GM23338 (cell line): ENCODE results near the gene KIFC1. TPM values are rescaled to one million over a fixed set of nuclear protein-coding genes. Genes with fewer than 3 reads are reported as not detected.

ENCODE experiments used
- ATAC-seq: fragments of 200-7000 bp; cut with Tn5 transposase; 3 replicates; pipeline ENCODE4 v1.9.1; 2020
- DNase-seq: peaks from one replicate; pipeline ENCODE4 v3.0.0-alpha.2; 2015; ENCODE audit warnings: low spot score
- H2AFZ ChIP-seq: fragments of 200-600 bp; sonication (generic); 2 replicates; pipeline ENCODE4 v1.8.0; 2016; ENCODE audit warnings: antibody characterized with exemption, mild to moderate bottlenecking, moderate library complexity
- H3F3A ChIP-seq: fragments of 200-600 bp; sonication (generic); replicated peaks from 2 replicates; pipeline ENCODE4 v1.8.0; 2017; ENCODE audit warnings: antibody characterized with exemption, mixed run types, low read depth
- H3K27ac ChIP-seq: fragments of 200-600 bp; sonication (generic); 2 replicates; pipeline ENCODE4 v1.6.1; 2016; ENCODE audit warnings: low read depth
- H3K27me3 ChIP-seq: fragments of 200-600 bp; sonication (generic); 2 replicates; pipeline ENCODE4 v1.8.0; 2016; ENCODE audit warnings: mild to moderate bottlenecking, mixed run types, moderate library complexity; ENCODE audit not compliant: insufficient read depth
- H3K36me3 ChIP-seq: fragments of 200-600 bp; sonication (generic); 2 replicates; pipeline ENCODE4 v1.8.0; 2016; ENCODE audit warnings: mild to moderate bottlenecking; ENCODE audit not compliant: insufficient read depth
- H3K4me1 ChIP-seq: fragments of 200-600 bp; sonication (generic); 2 replicates; pipeline ENCODE4 v1.8.0; 2016; ENCODE audit warnings: mild to moderate bottlenecking, moderate library complexity; ENCODE audit not compliant: insufficient read depth
- H3K4me2 ChIP-seq: fragments of 200-600 bp; sonication (generic); 2 replicates; pipeline ENCODE4 v1.7.1; 2017; ENCODE audit warnings: mixed run types
- H3K4me3 ChIP-seq: fragments of 200-600 bp; sonication (generic); 2 replicates; pipeline ENCODE4 v1.6.1; 2016; ENCODE audit warnings: mixed run types
- H3K79me2 ChIP-seq: fragments of 200-600 bp; sonication (generic); replicated peaks from 2 replicates; pipeline ENCODE4 v1.8.0; 2017; ENCODE audit warnings: mild to moderate bottlenecking; ENCODE audit not compliant: insufficient read depth
- H3K9me2 ChIP-seq: fragments of 200-600 bp; sonication (generic); 2 replicates; pipeline ENCODE4 v1.8.0; 2017; ENCODE audit not compliant: insufficient read depth
- H4K20me1 ChIP-seq: fragments of 200-600 bp; sonication (generic); replicated peaks from 2 replicates; pipeline ENCODE4 v1.8.0; 2017; ENCODE audit warnings: mild to moderate bottlenecking; ENCODE audit not compliant: insufficient read depth
- H3K27ac Mint-ChIP-seq: 2 replicates; pipeline ENCODE4 v1.8.0; 2020; ENCODE audit warnings: inconsistent platforms, mild to moderate bottlenecking, moderate library complexity, mixed read lengths
- H3K27me3 Mint-ChIP-seq: 3 replicates; pipeline ENCODE4 v1.8.0; 2022; ENCODE audit warnings: low read depth, mild to moderate bottlenecking, moderate library complexity, mixed read lengths, inconsistent platforms; ENCODE audit not compliant: insufficient read depth, poor library complexity
- H3K36me3 Mint-ChIP-seq: 3 replicates; pipeline ENCODE4 v1.8.0; 2021; ENCODE audit warnings: low read depth, mild to moderate bottlenecking, inconsistent platforms, moderate library complexity, mixed read lengths
- H3K4me1 Mint-ChIP-seq: 3 replicates; pipeline ENCODE4 v1.8.0; 2020; ENCODE audit warnings: mild to moderate bottlenecking, inconsistent platforms, mixed read lengths
- H3K4me3 Mint-ChIP-seq: 3 replicates; pipeline ENCODE4 v1.8.0; 2021; ENCODE audit warnings: moderate library complexity, mild to moderate bottlenecking, inconsistent platforms, mixed read lengths
- H3K9me3 Mint-ChIP-seq: 3 replicates; pipeline ENCODE4 v1.8.0; 2020; ENCODE audit warnings: moderate library complexity, mild to moderate bottlenecking, inconsistent platforms, mixed read lengths
- CREB1 ChIP-seq: fragments of 250-450 bp; sonication (Bioruptor Pico); IDR thresholded peaks from 2 replicates; pipeline ENCODE4 v1.5.0; 2020; ENCODE audit warnings: low read depth, mild to moderate bottlenecking, moderate library complexity
- EZH2 ChIP-seq: fragments of 200-600 bp; sonication (generic); IDR thresholded peaks from one replicate; pipeline ENCODE4 v1.8.0; 2017; ENCODE audit warnings: antibody characterized with exemption, mild to moderate bottlenecking, low read depth; ENCODE audit not compliant: unreplicated experiment
- EZH2phosphoT487 ChIP-seq: fragments of 200-600 bp; sonication (generic); IDR thresholded peaks from one replicate; pipeline ENCODE4 v1.8.1; 2018; ENCODE audit warnings: antibody characterized with exemption; ENCODE audit not compliant: unreplicated experiment
- JUNB ChIP-seq: IDR thresholded peaks from one replicate; pipeline ENCODE4 v1.6.1; 2016; ENCODE audit warnings: antibody characterized with exemption; ENCODE audit not compliant: unreplicated experiment
- POLR2AphosphoS5 ChIP-seq: IDR thresholded peaks from 2 replicates; pipeline ENCODE4 v1.6.1; 2016; ENCODE audit warnings: antibody characterized with exemption, low read depth
- STAT1 ChIP-seq: IDR thresholded peaks from one replicate; pipeline ENCODE4 v1.6.1; 2016; ENCODE audit warnings: antibody characterized with exemption; ENCODE audit not compliant: unreplicated experiment
- ZNF114 ChIP-seq: fragments of 250-450 bp; sonication (Bioruptor Pico); IDR thresholded peaks from 2 replicates; pipeline ENCODE4 v1.5.0; 2020; ENCODE audit warnings: mild to moderate bottlenecking, moderate library complexity
- ZNF331 ChIP-seq: fragments of 250-450 bp; sonication (Bioruptor Pico); IDR thresholded peaks from 2 replicates; pipeline ENCODE4 v1.5.0; 2020; ENCODE audit warnings: low read depth, mild to moderate bottlenecking, moderate library complexity
- polyA plus RNA-seq: library from polyadenylated mRNA; unstranded; fragments of >200 nt; fragmentation: Nextera tagmentation; extraction: Ambion mirVana; gene quantifications from 2 replicates; pipeline ENCODE4 v1.2.1, GENCODE V29; 2016
- total RNA-seq: library from RNA; depleted of rRNA; stranded (reverse); fragments of >200 nt; shearing (Covaris generic); gene quantifications from 2 replicates; pipeline ENCODE4 v1.2.3, GENCODE V29; 2014
- TF ChIP-seq, protein P1 (sequence below): IDR thresholded peaks from 2 replicates; pipeline ENCODE4 v1.6.1; 2016; ENCODE audit warnings: antibody characterized with exemption
- TF ChIP-seq, protein P2 (sequence below), 2 experiments: fragments of 200-600 bp in 1 of 2; sonication (generic) in 1 of 2; conservative IDR thresholded peaks; 2 replicates each; pipeline versions ENCODE4 v1.5.1 to v1.6.1; 2016 to 2017; ENCODE audit warnings: antibody characterized with exemption in 2 of 2, low read depth in 2 of 2, mild to moderate bottlenecking in 2 of 2, moderate library complexity in 1 of 2
- TF ChIP-seq, protein P3 (sequence below): fragments of 250-450 bp; sonication (Bioruptor Pico); IDR thresholded peaks from 2 replicates; pipeline ENCODE4 v1.5.0; 2020; ENCODE audit warnings: mild to moderate bottlenecking, moderate library complexity

The KIFC1 gene
- total and polyA plus RNA-seq, 2 experiments from 2014 or later: 10.3 to 61.7 TPM

DNA sequence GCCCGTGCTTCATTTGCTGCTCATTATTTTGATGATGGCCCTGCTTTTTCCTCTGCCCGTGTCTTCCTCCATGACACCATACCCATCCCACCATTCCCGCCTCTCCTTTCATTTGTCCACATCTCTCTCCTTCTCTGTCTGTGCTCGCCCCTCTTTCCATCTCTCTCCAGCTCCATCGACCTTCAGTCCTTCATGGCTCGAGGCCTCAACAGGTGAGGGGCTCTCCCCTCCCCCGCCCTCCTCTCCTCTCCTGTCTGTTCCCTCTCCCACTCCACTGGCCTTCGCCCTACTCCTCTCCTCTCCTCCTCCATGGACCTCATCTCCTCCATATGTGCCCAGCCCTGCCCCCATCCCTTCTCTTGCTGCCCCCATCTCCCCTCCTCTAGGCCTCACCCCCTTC is 50.7 kb downstream of the KIFC1 start (continued):
- TF ChIP-seq, protein P1, sequence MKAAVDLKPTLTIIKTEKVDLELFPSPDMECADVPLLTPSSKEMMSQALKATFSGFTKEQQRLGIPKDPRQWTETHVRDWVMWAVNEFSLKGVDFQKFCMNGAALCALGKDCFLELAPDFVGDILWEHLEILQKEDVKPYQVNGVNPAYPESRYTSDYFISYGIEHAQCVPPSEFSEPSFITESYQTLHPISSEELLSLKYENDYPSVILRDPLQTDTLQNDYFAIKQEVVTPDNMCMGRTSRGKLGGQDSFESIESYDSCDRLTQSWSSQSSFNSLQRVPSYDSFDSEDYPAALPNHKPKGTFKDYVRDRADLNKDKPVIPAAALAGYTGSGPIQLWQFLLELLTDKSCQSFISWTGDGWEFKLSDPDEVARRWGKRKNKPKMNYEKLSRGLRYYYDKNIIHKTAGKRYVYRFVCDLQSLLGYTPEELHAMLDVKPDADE: no peak
- TF ChIP-seq, protein P2, sequence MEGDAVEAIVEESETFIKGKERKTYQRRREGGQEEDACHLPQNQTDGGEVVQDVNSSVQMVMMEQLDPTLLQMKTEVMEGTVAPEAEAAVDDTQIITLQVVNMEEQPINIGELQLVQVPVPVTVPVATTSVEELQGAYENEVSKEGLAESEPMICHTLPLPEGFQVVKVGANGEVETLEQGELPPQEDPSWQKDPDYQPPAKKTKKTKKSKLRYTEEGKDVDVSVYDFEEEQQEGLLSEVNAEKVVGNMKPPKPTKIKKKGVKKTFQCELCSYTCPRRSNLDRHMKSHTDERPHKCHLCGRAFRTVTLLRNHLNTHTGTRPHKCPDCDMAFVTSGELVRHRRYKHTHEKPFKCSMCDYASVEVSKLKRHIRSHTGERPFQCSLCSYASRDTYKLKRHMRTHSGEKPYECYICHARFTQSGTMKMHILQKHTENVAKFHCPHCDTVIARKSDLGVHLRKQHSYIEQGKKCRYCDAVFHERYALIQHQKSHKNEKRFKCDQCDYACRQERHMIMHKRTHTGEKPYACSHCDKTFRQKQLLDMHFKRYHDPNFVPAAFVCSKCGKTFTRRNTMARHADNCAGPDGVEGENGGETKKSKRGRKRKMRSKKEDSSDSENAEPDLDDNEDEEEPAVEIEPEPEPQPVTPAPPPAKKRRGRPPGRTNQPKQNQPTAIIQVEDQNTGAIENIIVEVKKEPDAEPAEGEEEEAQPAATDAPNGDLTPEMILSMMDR (conservative IDR thresholded peaks at IDR 0.05; ENCODE audit: low read depth in 2 of 2): no peak

DNA sequence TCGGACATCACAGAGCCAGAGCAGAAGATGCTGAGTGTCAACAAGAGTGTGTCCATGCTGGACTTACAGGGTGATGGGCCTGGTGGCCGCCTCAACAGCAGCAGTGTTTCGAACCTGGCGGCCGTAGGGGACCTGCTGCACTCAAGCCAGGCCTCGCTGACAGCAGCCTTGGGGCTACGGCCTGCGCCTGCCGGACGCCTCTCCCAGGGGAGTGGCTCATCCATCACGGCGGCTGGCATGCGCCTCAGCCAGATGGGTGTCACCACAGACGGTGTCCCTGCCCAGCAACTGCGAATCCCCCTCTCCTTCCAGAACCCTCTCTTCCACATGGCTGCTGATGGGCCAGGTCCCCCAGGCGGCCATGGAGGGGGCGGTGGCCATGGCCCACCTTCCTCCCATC is 51.4 kb downstream of the KIFC1 start:
- H3K9me3 Mint-ChIP-seq: no peaks in the 10 kb centered on the region; the same call in 2 of the 3 replicates
- H3K4me1 Mint-ChIP-seq: peaks cover 14% of the 10 kb centered on the region
- Histone ChIP-seq H4K20me1 (peaks cover 5% of the 10 kb centered on the region), H3K9me2 (no peaks in the 10 kb centered on the region), H3K4me3 (no peak overlapping the region), H3K27ac (no peak overlapping the region), H3K4me2 (no peak overlapping the region), H3F3A (no peaks in the 10 kb centered on the region), H3K27me3 (no peaks in the 10 kb centered on the region), H3K36me3 (peaks cover 47% of the 10 kb centered on the region), H2AFZ (no peak overlapping the region), H3K4me1 (no peaks in the 10 kb centered on the region), H3K79me2 (no peaks in the 10 kb centered on the region; the same call in 1 of the 2 replicates)
- peaks cover 24% of the 10 kb centered on the region for H3K27me3 Mint-ChIP-seq
- DNase-seq (no peak), ATAC-seq (no peak)
- no peak overlapping the region for H3K4me3 Mint-ChIP-seq
- H3K27ac Mint-ChIP-seq: no peak overlapping the region
- H3K36me3 Mint-ChIP-seq: peaks cover 98% of the 10 kb centered on the region
- TF ChIP-seq, protein P2 (conservative IDR thresholded peaks at IDR 0.05; ENCODE audit: low read depth in 2 of 2): no peak
- no peak for TF ChIP-seq ZNF331 (CRISPR knock-in tag)
- TF ChIP-seq POLR2AphosphoS5: no peak
- no peak for TF ChIP-seq EZH2phosphoT487
- TF ChIP-seq, protein P1: no peak
- TF ChIP-seq EZH2: no peak
- TF ChIP-seq JUNB: no peak
- TF ChIP-seq ZNF114 (CRISPR knock-in tag): no peak
- TF ChIP-seq STAT1: no peak
- TF ChIP-seq, protein P3, sequence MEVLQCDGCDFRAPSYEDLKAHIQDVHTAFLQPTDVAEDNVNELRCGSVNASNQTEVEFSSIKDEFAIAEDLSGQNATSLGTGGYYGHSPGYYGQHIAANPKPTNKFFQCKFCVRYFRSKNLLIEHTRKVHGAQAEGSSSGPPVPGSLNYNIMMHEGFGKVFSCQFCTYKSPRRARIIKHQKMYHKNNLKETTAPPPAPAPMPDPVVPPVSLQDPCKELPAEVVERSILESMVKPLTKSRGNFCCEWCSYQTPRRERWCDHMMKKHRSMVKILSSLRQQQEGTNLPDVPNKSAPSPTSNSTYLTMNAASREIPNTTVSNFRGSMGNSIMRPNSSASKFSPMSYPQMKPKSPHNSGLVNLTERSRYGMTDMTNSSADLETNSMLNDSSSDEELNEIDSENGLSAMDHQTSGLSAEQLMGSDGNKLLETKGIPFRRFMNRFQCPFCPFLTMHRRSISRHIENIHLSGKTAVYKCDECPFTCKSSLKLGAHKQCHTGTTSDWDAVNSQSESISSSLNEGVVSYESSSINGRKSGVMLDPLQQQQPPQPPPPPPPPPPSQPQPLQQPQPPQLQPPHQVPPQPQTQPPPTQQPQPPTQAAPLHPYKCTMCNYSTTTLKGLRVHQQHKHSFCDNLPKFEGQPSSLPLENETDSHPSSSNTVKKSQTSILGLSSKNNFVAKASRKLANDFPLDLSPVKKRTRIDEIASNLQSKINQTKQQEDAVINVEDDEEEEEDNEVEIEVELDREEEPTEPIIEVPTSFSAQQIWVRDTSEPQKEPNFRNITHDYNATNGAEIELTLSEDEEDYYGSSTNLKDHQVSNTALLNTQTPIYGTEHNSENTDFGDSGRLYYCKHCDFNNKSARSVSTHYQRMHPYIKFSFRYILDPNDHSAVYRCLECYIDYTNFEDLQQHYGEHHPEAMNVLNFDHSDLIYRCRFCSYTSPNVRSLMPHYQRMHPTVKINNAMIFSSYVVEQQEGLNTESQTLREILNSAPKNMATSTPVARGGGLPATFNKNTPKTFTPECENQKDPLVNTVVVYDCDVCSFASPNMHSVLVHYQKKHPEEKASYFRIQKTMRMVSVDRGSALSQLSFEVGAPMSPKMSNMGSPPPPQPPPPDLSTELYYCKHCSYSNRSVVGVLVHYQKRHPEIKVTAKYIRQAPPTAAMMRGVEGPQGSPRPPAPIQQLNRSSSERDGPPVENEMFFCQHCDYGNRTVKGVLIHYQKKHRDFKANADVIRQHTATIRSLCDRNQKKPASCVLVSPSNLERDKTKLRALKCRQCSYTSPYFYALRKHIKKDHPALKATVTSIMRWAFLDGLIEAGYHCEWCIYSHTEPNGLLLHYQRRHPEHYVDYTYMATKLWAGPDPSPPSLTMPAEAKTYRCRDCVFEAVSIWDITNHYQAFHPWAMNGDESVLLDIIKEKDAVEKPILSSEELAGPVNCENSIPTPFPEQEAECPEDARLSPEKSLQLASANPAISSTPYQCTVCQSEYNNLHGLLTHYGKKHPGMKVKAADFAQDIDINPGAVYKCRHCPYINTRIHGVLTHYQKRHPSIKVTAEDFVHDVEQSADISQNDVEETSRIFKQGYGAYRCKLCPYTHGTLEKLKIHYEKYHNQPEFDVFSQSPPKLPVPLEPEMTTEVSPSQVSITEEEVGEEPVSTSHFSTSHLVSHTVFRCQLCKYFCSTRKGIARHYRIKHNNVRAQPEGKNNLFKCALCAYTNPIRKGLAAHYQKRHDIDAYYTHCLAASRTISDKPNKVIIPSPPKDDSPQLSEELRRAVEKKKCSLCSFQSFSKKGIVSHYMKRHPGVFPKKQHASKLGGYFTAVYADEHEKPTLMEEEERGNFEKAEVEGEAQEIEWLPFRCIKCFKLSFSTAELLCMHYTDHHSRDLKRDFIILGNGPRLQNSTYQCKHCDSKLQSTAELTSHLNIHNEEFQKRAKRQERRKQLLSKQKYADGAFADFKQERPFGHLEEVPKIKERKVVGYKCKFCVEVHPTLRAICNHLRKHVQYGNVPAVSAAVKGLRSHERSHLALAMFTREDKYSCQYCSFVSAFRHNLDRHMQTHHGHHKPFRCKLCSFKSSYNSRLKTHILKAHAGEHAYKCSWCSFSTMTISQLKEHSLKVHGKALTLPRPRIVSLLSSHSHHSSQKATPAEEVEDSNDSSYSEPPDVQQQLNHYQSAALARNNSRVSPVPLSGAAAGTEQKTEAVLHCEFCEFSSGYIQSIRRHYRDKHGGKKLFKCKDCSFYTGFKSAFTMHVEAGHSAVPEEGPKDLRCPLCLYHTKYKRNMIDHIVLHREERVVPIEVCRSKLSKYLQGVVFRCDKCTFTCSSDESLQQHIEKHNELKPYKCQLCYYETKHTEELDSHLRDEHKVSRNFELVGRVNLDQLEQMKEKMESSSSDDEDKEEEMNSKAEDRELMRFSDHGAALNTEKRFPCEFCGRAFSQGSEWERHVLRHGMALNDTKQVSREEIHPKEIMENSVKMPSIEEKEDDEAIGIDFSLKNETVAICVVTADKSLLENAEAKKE (CRISPR knock-in tag): no peak
- TF ChIP-seq CREB1 (CRISPR knock-in tag): no peak
